Vein endothelial cell (primary cell): ENCODE data around the gene PNN. TPM values are rescaled to one million over a fixed set of nuclear protein-coding genes. Genes with fewer than 3 reads are reported as not detected.

Source experiments
- total RNA-seq: library from RNA; depleted of rRNA; stranded (reverse); fragments of >200 nt; gene quantifications from 2 replicates; pipeline ENCODE4 v1.2.3, GENCODE V29; 2012

PNN gene
- total RNA-seq, result 16.0 and 23.6 TPM in 2 replicates

DNA sequence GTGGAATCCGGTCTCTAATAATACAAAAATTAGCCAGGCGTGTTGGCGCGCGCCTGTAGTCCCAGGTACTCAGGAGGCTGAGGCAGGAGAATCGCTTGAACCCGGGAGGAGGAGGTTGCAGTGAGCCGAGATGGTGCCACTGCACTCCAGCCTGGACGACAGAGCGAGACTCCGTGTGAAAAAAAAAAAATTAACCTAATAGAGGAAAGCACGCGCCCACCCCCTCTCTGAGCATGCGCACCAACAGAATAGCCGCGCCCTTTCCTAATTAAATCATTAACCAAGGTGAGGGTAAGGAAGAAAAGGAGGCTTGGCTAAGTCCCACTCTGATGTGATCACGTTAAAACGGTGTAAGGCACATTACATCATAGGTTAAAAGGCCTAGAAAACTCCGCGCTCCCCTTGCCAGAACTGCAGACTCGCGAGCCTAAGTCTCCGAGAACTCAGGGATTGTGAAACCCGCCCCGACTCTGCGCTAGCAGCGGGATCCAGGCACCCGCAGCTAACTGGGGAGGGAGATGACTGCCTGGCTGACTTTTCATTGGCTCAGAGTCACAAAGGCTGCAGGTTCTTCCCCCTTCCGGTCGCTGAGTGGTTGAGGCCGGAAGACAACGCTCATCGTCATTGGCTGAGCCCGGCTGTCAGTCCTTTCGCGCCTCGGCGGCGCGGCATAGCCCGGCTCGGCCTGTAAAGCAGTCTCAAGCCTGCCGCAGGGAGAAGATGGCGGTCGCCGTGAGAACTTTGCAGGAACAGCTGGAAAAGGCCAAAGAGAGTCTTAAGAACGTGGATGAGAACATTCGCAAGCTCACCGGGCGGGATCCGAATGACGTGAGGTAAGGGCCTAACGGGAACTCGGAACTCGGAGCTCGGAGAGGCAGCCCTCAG, at the start of gene PNN:
Gene PNN, plus strand, starts transcription at position 695 of the 885 bp plus-strand sequence. Its CDS starts 26 bp downstream, at position 721.

Other genes starting within 250 kb of the PNN start
- 264 and 303 TPM in 2 replicates for gene SEC23A, start 72.0 kb upstream of the PNN start, total RNA-seq
- 19.1 and 22.5 TPM in 2 replicates for gene GEMIN2, start 60.9 kb upstream of the PNN start, total RNA-seq
- 20.3 and 29.6 TPM in 2 replicates for gene TRAPPC6B, start 4.9 kb upstream of the PNN start, total RNA-seq
- gene MIA2, start 58.7 kb downstream of the PNN start, total RNA-seq, result 17.3 and 19.1 TPM in 2 replicates